HepG2 (cell line): ENCODE results near the gene SALL4. TPM values are rescaled to one million over a fixed set of nuclear protein-coding genes. Genes with fewer than 3 reads are reported as not detected.

Source experiments
- CENPT ChIP-seq: sonication (generic); formaldehyde crosslinking; IDR thresholded peaks from 2 replicates; pipeline ENCODE4 v1.8.0; 2022; ENCODE audit warnings: low read depth, mild to moderate bottlenecking, moderate library complexity, missing genetic modification reagents
- KIAA2018 ChIP-seq: sonication (generic); formaldehyde crosslinking; IDR thresholded peaks from 2 replicates; pipeline ENCODE4 v1.5.0; 2020; ENCODE audit warnings: mild to moderate bottlenecking, missing genetic modification reagents, borderline replicate concordance
- ZBTB49 ChIP-seq: sonication (generic); formaldehyde crosslinking; IDR thresholded peaks from 2 replicates; pipeline ENCODE4 v1.4.0; 2020; ENCODE audit warnings: missing genetic modification reagents, borderline replicate concordance
- ZNF552 ChIP-seq: sonication (generic); formaldehyde crosslinking; IDR thresholded peaks from 2 replicates; pipeline ENCODE4 v1.9.0; 2022; ENCODE audit warnings: missing genetic modification reagents, mild to moderate bottlenecking, borderline replicate concordance
- polyA plus RNA-seq, 8 experiments: library from polyadenylated mRNA; depleted of rRNA in 3 of 8; stranded (reverse) in 7 of 8; unstranded in 1 of 8; fragments of >200 nt; fragmentation: Illumina TruSeq in 4 of 8; extraction: Trizol in 4 of 8; gene quantifications; 2 replicates each; pipeline versions ENCODE4 v1.2.1 to v1.2.3, GENCODE V29; 2011 to 2016; ENCODE audit warnings: low read depth in 4 of 8, missing spikeins in 1 of 8, mixed read lengths in 1 of 8; ENCODE audit not compliant: insufficient read depth in 1 of 8
- total RNA-seq, 5 experiments: library from RNA; depleted of rRNA; stranded (reverse); fragments of >200 nt; fragmentation: Illumina TruSeq; extraction: Trizol; gene quantifications; 2 replicates each; pipeline ENCODE4 v1.2.3, GENCODE V29; 2016; ENCODE audit warnings: low read depth in 1 of 5

The SALL4 gene
- total and polyA plus RNA-seq, 2 of the 13 experiments (the other 11 are each of a cell fraction or from before 2014, with no cell fraction given), result 0.33 to 1.8 TPM

- TF ChIP-seq KIAA2018 (CRISPR knock-in tag) (no peak), CENPT (CRISPR knock-in tag) (no peak), ZBTB49 (CRISPR knock-in tag) (no peak), ZNF552 (CRISPR knock-in tag) (no peak)
Measured at GRCh38 chr20:51807720-51808250, 5.5 kb upstream of the SALL4 start (continued).
